Measurements from ENCODE around the gene OR1F1. TPM values are rescaled to one million over a fixed set of nuclear protein-coding genes. Genes with fewer than 3 reads are reported as not detected.
"Not testable (repeated sequence)": the region's sequence is repeated elsewhere in the genome, so short reads cannot be mapped to it uniquely, and the experiment has no call there.

OR1F1 gene
- total RNA-seq, result not detected
- polyA plus RNA-seq, result not detected
- long read RNA-seq, donor 1, result 0 reads
- long read RNA-seq, donor 2, result 0 reads

DNA sequence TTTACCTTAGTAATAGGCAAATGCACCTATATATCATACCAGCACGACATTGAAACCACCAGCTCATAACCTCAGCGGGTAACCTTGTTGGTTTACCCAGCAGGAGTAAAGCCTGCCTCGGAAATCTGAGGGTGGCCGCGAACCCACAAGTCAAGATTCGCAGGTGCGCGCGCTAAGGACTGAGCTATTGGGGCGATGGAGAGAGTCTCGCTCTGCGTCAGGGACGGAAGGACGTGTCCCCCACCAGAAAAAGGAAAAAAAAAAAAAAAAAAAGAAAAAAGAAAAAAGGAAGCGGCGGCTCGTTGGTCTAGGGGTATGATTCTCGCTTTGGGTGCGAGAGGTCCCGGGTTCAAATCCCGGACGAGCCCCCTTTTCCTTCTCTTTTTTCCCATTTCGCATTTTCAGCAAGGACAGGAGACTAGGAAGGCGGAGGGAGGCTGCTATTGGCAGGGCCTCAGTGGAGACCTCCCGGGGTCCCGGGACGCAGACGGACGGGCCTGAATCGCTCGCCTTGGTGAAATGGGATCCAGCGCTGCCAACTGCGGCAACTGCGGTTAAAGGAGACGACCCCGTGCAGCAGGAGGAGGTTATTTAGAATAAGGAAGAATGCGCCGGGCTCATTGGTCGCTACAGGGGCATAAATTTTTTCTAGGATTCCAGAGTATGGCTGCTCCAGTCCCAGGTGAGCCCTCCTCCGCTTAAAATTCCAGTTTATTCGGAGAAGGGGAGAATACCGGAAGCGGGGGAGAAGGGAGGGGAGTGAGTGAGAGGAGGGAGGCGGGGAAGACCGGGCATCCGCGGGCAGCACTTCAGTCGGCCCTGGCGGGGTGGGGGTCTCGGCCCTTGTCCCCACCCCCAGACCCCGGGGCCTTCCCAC is at the start of gene OR1F1:
TSS of gene OR1F1 (plus strand) at position 407 of the 877 bp plus-strand sequence.
- WGBS, 2 donors, result 2% methylated on average over 48 to 51 of the region's 51 CpGs
- Histone ChIP-seq H3K27me3 (ENCODE audit: control insufficient read depth in 1 of 2, insufficient read depth in 2 of 2, low read length in 1 of 2) (no peaks in the 10 kb centered on the region), H3K36me3 (ENCODE audit: control insufficient read depth in 1 of 2, insufficient read depth in 2 of 2, low read length in 1 of 2) (no peaks in the 10 kb centered on the region), H3K4me3 (ENCODE audit: low read length in 2 of 2) (no peak within 1 kb of the TSS), H3K4me1 (ENCODE audit: control insufficient read depth in 1 of 2, insufficient read depth in 2 of 2, low read length in 2 of 2) (no peaks in the 10 kb centered on the region), H3K27ac (ENCODE audit: low read depth in 1 of 2, low read length in 2 of 2) (no peak within 1 kb of the TSS), H3K9me3 (ENCODE audit: control insufficient read depth, low read length) (no peaks in the 10 kb centered on the region)
- intact Hi-C loops (cut with DNase I), result no loop called here
- ATAC-seq (ENCODE audit: low FRiP score) (no peak), DNase-seq (no peak)

DNA sequence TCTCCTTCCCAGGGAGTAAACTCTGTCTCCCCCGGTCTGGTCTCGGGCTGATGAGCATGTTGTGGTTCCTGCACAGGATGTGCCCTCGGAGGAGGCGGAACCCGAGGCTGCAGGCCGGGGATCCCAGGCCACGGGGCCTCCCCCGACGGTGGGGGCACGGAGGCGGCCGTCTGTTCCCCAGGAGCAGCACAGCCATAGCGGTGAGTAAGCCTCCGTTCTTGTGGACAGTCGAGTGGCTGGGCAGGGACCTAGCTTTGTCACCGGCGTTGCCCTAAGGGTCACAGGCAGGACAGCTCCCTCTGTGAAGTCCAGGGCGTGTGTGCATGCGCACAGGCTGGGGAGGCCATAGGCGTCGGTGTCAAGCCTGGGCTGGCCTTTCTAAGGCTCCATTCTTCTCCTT is 49.7 kb upstream of the OR1F1 start:
- intact Hi-C loops (cut with DNase I), result no loop called here
- H3K9me3 ChIP-seq (ENCODE audit: control insufficient read depth, low read length), result no peaks in the 10 kb centered on the region
- DNase-seq (peak in 1 of 2 donors; percentile 42), ATAC-seq (ENCODE audit: low FRiP score) (no peak)
- no peak overlapping the region for H3K4me3 ChIP-seq (ENCODE audit: low read length in 2 of 2)
- no peak overlapping the region for H3K27ac ChIP-seq (ENCODE audit: low read depth in 1 of 2, low read length in 2 of 2)
- no peaks in the 10 kb centered on the region for H3K4me1 ChIP-seq (ENCODE audit: control insufficient read depth in 1 of 2, insufficient read depth in 2 of 2, low read length in 2 of 2)
- no peaks in the 10 kb centered on the region for H3K27me3 ChIP-seq (ENCODE audit: control insufficient read depth in 1 of 2, insufficient read depth in 2 of 2, low read length in 1 of 2)
- peaks cover 0 to 7% of the 10 kb centered on the region in 2 donors for H3K36me3 ChIP-seq (ENCODE audit: control insufficient read depth in 1 of 2, insufficient read depth in 2 of 2, low read length in 1 of 2)
- WGBS, 2 donors, result 92% methylated on average over 21 of the region's 21 CpGs

DNA sequence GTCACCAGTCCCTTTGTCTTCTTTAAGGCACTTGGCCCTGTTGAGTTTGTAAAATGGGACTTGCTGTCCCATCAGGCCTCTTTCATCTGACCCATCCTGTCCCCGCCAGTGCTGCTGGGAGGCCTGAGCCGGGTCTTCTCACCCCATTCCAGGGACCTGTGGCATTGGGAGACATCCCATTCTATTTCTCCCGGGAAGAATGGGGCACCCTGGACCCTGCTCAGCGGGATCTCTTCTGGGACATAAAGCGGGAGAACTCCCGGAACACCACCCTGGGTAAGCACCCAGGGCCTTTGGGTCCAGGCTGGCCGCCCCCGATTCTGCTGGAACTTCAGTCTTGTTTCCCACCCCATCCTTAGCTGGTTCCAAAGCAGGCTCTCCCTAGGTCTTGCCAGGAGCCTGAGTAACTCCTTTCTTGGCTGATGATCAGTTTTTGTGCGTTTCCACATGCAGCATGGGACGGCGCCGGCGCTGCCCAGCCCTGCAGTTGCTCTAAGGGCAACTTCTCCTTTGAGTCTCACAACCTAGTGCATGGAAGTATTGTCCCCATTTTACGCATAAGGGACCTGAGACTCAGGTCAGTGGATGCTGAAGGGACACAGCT is 49.1 kb upstream of the OR1F1 start:
- H3K27ac ChIP-seq (ENCODE audit: low read depth in 1 of 2, low read length in 2 of 2), result no peak overlapping the region
- peaks cover 0 to 7% of the 10 kb centered on the region in 2 donors for H3K36me3 ChIP-seq (ENCODE audit: control insufficient read depth in 1 of 2, insufficient read depth in 2 of 2, low read length in 1 of 2)
- H3K27me3 ChIP-seq (ENCODE audit: control insufficient read depth in 1 of 2, insufficient read depth in 2 of 2, low read length in 1 of 2), result no peaks in the 10 kb centered on the region
- DNase-seq, result peak; percentile 26 to 59
- no peak overlapping the region for H3K4me3 ChIP-seq (ENCODE audit: low read length in 2 of 2)
- 89 to 90% methylated on average over 14 of the region's 14 CpGs for WGBS, 2 donors
- no peaks in the 10 kb centered on the region for H3K4me1 ChIP-seq (ENCODE audit: control insufficient read depth in 1 of 2, insufficient read depth in 2 of 2, low read length in 2 of 2)
- H3K9me3 ChIP-seq (ENCODE audit: control insufficient read depth, low read length), result no peaks in the 10 kb centered on the region
- ATAC-seq (ENCODE audit: low FRiP score), result no peak
- intact Hi-C loops (cut with DNase I), result no loop called here

DNA sequence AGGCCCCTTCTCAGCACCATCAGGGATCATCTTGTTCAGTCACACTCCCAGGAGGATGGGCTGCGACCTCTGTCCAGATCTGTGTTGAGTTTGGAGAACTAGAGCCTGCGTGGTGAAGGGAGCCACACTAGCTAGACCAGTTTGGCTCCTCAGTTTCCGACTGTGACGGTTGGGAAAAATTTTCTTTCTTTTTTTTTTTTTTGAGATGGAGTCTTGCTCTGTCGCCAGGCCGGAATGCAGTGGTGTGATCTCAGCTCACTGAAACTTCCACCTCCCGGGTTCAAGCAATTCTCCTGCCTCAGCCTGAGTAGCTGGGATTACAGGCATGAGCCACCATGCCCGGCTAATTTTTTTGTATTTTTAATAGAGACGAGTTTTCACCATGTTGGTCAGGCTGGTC is 48.4 kb upstream of the OR1F1 start:
- H3K9me3 ChIP-seq (ENCODE audit: control insufficient read depth, low read length); intact Hi-C loops (cut with DNase I); H3K4me1 ChIP-seq (ENCODE audit: control insufficient read depth in 1 of 2, insufficient read depth in 2 of 2, low read length in 2 of 2); H3K27me3 ChIP-seq (ENCODE audit: control insufficient read depth in 1 of 2, insufficient read depth in 2 of 2, low read length in 1 of 2); DNase-seq; H3K36me3 ChIP-seq (ENCODE audit: control insufficient read depth in 1 of 2, insufficient read depth in 2 of 2, low read length in 1 of 2); H3K4me3 ChIP-seq (ENCODE audit: low read length in 2 of 2); H3K27ac ChIP-seq (ENCODE audit: low read depth in 1 of 2, low read length in 2 of 2); ATAC-seq (ENCODE audit: low FRiP score): not testable (repeated sequence)
- WGBS, 2 donors, result 79 to 84% methylated on average over 9 of the region's 9 CpGs

DNA sequence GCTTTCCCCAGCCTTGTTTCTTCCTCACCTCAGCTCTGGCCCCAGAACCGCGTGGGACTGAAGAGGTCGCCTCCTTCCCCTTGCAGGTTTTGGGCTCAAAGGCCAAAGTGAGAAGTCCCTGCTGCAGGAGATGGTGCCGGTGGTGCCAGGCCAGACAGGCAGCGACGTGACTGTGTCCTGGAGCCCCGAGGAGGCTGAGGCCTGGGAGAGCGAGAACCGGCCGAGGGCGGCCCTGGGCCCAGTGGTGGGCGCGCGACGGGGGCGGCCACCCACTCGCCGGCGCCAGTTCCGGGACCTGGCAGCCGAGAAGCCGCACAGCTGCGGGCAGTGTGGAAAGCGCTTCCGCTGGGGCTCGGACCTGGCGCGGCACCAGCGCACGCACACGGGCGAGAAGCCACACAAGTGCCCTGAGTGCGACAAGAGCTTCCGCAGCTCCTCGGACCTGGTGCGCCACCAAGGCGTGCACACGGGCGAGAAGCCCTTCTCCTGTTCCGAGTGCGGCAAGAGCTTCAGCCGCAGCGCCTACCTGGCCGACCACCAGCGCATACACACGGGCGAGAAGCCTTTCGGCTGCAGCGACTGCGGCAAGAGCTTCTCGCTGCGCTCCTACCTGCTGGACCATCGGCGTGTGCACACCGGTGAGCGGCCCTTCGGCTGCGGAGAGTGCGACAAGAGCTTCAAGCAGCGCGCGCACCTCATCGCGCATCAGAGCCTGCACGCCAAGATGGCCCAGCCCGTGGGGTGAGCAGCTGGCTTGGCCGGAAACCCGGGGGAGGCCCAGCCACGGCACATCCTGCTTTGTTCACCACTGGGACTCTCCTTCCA is 47.2 kb upstream of the OR1F1 start:
- 92 to 95% methylated on average over 61 to 69 of the region's 69 CpGs for WGBS, 2 donors
- H3K9me3 ChIP-seq (ENCODE audit: control insufficient read depth, low read length), result no peaks in the 10 kb centered on the region
- no peaks in the 10 kb centered on the region for H3K4me1 ChIP-seq (ENCODE audit: control insufficient read depth in 1 of 2, insufficient read depth in 2 of 2, low read length in 2 of 2)
- ATAC-seq (ENCODE audit: low FRiP score) (no peak), DNase-seq (peak in 1 of 2 donors; percentile 36)
- H3K27me3 ChIP-seq (ENCODE audit: control insufficient read depth in 1 of 2, insufficient read depth in 2 of 2, low read length in 1 of 2), result no peaks in the 10 kb centered on the region
- H3K4me3 ChIP-seq (ENCODE audit: low read length in 2 of 2), result no peak overlapping the region
- H3K36me3 ChIP-seq (ENCODE audit: control insufficient read depth in 1 of 2, insufficient read depth in 2 of 2, low read length in 1 of 2), result peaks cover 0 to 7% of the 10 kb centered on the region in 2 donors
- no peak overlapping the region for H3K27ac ChIP-seq (ENCODE audit: low read depth in 1 of 2, low read length in 2 of 2)
- intact Hi-C loops (cut with DNase I), result no loop called here

DNA sequence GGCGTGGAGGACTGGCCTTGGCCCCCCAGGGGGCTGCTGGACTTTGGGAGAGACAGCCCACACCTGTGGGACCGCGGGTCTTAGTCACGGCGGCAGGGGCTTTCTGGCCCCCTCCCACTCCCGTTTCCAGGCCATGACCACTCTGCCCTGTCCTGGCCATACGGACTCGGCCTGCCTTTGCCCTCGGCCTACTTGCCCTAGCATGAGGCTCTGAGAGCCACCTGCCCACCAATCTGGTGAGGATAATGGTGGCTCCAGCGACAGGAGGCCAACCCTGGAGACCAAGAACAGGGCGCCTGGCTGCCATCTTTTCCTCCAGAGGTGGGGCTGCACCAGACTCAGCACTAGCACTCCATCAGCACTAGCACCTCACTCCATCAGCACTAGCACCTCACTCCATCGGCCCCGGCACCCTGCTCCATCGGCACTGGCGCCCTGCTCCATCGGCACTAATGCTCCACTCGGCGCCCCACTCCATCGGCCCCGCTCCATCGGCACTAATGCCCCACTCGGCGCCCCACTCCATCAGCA is 46.2 kb upstream of the OR1F1 start:
- H3K27me3 ChIP-seq (ENCODE audit: control insufficient read depth in 1 of 2, insufficient read depth in 2 of 2, low read length in 1 of 2), result no peaks in the 10 kb centered on the region
- no peak overlapping the region for H3K27ac ChIP-seq (ENCODE audit: low read depth in 1 of 2, low read length in 2 of 2)
- H3K9me3 ChIP-seq (ENCODE audit: control insufficient read depth, low read length), result no peaks in the 10 kb centered on the region
- H3K4me1 ChIP-seq (ENCODE audit: control insufficient read depth in 1 of 2, insufficient read depth in 2 of 2, low read length in 2 of 2), result no peaks in the 10 kb centered on the region
- 95 to 97% methylated on average over 23 of the region's 23 CpGs for WGBS, 2 donors
- intact Hi-C loops (cut with DNase I), result no loop called here
- no peak overlapping the region for H3K4me3 ChIP-seq (ENCODE audit: low read length in 2 of 2)
- peak in 1 of 2 donors; percentile 36 for DNase-seq
- peaks cover 0 to 7% of the 10 kb centered on the region in 2 donors for H3K36me3 ChIP-seq (ENCODE audit: control insufficient read depth in 1 of 2, insufficient read depth in 2 of 2, low read length in 1 of 2)
- ATAC-seq (ENCODE audit: low FRiP score), result no peak

DNA sequence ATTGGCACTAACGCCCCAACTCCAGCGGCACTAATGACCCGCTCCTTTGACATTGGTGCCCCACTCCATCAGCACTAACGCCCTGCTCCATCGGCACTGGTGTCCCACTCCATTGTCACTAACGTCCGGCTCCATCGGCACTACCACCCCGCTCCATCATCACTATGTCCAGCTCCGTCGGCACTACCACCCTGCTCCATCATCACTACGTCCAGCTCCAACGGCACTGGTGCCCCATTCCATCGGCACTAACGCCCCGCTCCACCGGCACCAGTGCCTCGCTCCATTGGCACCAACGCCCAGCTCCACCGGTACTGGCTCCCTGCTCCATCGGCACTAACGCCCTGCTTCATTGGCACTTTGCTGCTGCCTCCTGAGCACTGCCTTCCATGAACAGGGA is 45.7 kb upstream of the OR1F1 start:
- DNase-seq (peak in 1 of 2 donors; percentile 49), ATAC-seq (ENCODE audit: low FRiP score) (no peak)
- Histone ChIP-seq H3K9me3 (ENCODE audit: control insufficient read depth, low read length) (no peaks in the 10 kb centered on the region), H3K4me3 (ENCODE audit: low read length in 2 of 2) (no peak overlapping the region), H3K4me1 (ENCODE audit: control insufficient read depth in 1 of 2, insufficient read depth in 2 of 2, low read length in 2 of 2) (no peaks in the 10 kb centered on the region), H3K36me3 (ENCODE audit: control insufficient read depth in 1 of 2, insufficient read depth in 2 of 2, low read length in 1 of 2) (peaks cover 0 to 7% of the 10 kb centered on the region in 2 donors), H3K27ac (ENCODE audit: low read depth in 1 of 2, low read length in 2 of 2) (no peak overlapping the region), H3K27me3 (ENCODE audit: control insufficient read depth in 1 of 2, insufficient read depth in 2 of 2, low read length in 1 of 2) (no peaks in the 10 kb centered on the region)
- intact Hi-C loops (cut with DNase I), result no loop called here
- 95 to 98% methylated on average over 22 of the region's 22 CpGs for WGBS, 2 donors

DNA sequence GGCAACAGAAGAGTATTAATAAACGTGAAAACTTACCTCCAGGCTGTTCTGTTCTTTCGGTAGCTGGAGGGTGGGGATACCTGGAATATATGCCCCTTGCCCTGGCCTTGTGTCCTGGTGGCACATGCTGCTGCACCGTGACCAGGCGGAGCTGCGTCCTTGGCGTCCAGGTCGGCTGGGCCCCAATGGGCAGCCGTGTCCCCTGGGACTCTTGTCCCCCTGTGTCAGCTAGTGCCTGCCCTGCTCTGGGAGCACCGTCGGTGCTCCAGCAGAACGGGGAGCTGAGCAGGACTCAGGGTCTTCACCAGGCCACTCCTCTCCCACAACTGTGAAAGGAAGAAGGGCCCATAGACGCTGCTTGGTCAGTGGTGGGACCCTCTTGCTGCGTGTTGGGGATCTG is 45.2 kb upstream of the OR1F1 start:
- DNase-seq, result peak in 1 of 2 donors; percentile 24
- no peak overlapping the region for H3K27ac ChIP-seq (ENCODE audit: low read depth in 1 of 2, low read length in 2 of 2)
- no peaks in the 10 kb centered on the region for H3K4me1 ChIP-seq (ENCODE audit: control insufficient read depth in 1 of 2, insufficient read depth in 2 of 2, low read length in 2 of 2)
- peaks cover 0 to 7% of the 10 kb centered on the region in 2 donors for H3K36me3 ChIP-seq (ENCODE audit: control insufficient read depth in 1 of 2, insufficient read depth in 2 of 2, low read length in 1 of 2)
- no peak for ATAC-seq (ENCODE audit: low FRiP score)
- H3K9me3 ChIP-seq (ENCODE audit: control insufficient read depth, low read length), result no peaks in the 10 kb centered on the region
- no peaks in the 10 kb centered on the region for H3K27me3 ChIP-seq (ENCODE audit: control insufficient read depth in 1 of 2, insufficient read depth in 2 of 2, low read length in 1 of 2)
- WGBS, 2 donors, result 90 to 91% methylated on average over 13 of the region's 13 CpGs
- no peak overlapping the region for H3K4me3 ChIP-seq (ENCODE audit: low read length in 2 of 2)
- intact Hi-C loops (cut with DNase I), result no loop called here
